Epithelial cell of proximal tubule (primary cell): Measurements from ENCODE around the gene SDF4. TPM values are rescaled to one million over a fixed set of nuclear protein-coding genes. Genes with fewer than 3 reads are reported as not detected.
"Not testable (repeated sequence)": the region's sequence is repeated elsewhere in the genome, so short reads cannot be mapped to it uniquely, and the experiment has no call there.

ENCODE experiments used
- DNase-seq: peaks from one replicate; pipeline ENCODE4 v3.0.0-alpha.2; 2011; ENCODE audit warnings: low read depth
- H3K4me3 ChIP-seq: 2 replicates; pipeline ENCODE4 v1.5.1; 2011; ENCODE audit warnings: low read depth, mild to moderate bottlenecking, low read length
- total RNA-seq: library from RNA; depleted of rRNA; stranded (reverse); fragments of >200 nt; gene quantifications from 2 replicates; pipeline ENCODE4 v1.2.3, GENCODE V29; 2015
- TF ChIP-seq, protein P1 (sequence below): conservative IDR thresholded peaks from 2 replicates; pipeline ENCODE4 v1.5.1; 2012; ENCODE audit warnings: low read depth, mild to moderate bottlenecking, low read length

Gene SDF4
- total RNA-seq, 1 donor from 2014 or later: 149 TPM

DNA sequence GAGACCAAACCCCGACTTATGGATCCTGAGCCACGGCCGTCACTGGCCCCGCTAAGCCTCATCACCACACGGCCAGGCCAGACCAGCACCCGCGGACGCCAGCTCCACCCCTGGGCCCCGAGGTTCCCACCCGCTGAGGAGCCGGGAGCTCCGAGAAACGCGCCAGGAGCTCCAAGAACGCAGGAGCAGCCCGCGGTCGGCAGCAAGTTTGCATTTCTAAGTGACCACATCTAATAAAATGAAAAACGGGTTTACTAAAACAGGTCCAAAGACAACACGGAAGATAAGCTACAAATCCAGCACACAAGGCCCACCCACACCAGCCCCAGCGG is 22.8 kb upstream of the SDF4 start:
- TF ChIP-seq, protein P1, sequence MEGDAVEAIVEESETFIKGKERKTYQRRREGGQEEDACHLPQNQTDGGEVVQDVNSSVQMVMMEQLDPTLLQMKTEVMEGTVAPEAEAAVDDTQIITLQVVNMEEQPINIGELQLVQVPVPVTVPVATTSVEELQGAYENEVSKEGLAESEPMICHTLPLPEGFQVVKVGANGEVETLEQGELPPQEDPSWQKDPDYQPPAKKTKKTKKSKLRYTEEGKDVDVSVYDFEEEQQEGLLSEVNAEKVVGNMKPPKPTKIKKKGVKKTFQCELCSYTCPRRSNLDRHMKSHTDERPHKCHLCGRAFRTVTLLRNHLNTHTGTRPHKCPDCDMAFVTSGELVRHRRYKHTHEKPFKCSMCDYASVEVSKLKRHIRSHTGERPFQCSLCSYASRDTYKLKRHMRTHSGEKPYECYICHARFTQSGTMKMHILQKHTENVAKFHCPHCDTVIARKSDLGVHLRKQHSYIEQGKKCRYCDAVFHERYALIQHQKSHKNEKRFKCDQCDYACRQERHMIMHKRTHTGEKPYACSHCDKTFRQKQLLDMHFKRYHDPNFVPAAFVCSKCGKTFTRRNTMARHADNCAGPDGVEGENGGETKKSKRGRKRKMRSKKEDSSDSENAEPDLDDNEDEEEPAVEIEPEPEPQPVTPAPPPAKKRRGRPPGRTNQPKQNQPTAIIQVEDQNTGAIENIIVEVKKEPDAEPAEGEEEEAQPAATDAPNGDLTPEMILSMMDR: no peak

GRCh38 chr1:1253972-1254666 is 22.3 kb upstream of the SDF4 start:
- TF ChIP-seq, protein P1: no peak
- no peak for DNase-seq
- H3K4me3 ChIP-seq: no peak overlapping the region

More for the DNA sequence above, 22.8 kb upstream of the SDF4 start:
- no peak for DNase-seq
- H3K4me3 ChIP-seq: no peak overlapping the region

GRCh38 chr1:1253314-1253713 is 21.5 kb upstream of the SDF4 start:
- TF ChIP-seq, protein P1: no peak
- no peak for DNase-seq
- H3K4me3 ChIP-seq: no peak overlapping the region

GRCh38 chr1:1250786-1251284 is 19.0 kb upstream of the SDF4 start:
- no peak overlapping the region for H3K4me3 ChIP-seq
- DNase-seq: no peak
- TF ChIP-seq, protein P1: no peak

- DNase-seq, H3K4me3 ChIP-seq: not testable (repeated sequence)
These were observed 16.5 kb upstream of the SDF4 start for GRCh38 chr1:1248009-1248913.

DNA sequence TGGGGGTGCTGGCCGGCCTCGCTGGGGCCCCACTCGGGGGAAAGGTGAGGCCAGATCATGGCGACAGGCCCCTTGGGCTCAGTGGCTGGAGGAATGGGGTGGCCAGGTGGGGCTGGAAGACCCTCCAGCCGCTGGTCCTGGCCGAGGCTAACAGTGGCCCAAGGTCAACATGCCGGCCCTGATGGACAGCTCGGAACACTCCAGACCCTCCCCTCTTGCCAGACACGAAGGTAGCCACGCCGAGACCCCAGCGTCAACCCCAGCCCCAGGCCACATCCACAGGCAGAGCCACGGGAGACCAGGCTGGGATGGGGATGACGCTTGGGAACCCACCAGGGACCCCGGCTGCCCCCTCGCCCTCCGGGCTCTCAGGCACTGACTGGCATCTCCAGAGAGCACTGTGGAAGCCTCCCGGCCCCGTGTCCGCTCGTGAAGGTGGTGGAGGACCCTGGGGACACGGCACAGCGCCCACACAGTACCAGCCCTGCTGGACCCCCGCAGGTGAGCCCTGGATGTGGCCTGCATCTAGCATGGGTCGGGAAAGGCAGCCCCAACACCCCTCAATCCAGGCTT is 15.6 kb upstream of the SDF4 start:
- DNase-seq: no peak
- H3K4me3 ChIP-seq: no peak overlapping the region
- TF ChIP-seq, protein P1: no peak
